ENCODE measurements around the gene FAM135A. TPM values are rescaled to one million over a fixed set of nuclear protein-coding genes. Genes with fewer than 3 reads are reported as not detected.

Gene FAM135A
- total and polyA plus RNA-seq, 9 of the 15 experiments (the other 6 are each of a cell fraction or from before 2014, with no cell fraction given): 7.4 to 32.9 (median 19.2) TPM

DNA sequence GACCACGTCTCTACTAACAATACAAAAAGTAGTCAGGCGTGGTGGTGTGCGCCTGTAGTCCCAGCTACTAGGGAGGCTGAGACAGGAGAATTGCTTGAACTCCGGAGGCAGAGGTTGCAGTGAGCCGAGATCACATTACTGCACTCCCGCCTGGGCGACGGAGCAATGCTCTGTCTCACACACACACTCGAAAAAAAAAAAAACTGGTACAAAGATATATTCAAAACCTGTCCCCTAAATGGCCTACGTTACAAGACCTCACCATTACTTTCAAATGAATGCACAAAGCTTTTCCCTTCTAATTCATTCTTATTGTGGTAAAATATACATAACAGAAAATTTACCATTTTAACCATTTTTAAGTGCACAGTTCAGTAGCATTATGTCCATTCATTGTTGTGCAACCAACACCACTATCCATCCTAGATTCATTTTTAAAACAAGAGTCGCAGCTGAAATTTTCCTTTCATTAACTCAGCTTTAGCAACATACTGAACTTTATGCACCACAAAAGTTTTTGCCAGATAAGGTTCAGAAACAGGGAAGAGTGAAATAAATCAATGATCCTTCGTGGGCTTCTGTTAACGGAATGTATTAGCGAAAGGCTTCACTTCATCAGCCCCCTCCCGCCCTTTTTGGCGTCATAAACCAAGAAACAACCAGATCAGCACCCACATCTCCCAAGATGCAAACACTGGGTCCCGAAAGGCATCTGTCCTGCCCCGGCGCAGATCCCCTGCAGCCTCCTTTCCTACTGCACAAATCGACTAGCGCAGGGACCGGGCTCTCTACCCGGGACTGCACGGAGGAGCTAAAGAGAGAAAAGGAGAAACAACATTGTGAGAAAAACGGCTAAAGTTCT is 825 bp upstream of the FAM135A start (continued):
- TF ChIP-seq, protein P1, sequence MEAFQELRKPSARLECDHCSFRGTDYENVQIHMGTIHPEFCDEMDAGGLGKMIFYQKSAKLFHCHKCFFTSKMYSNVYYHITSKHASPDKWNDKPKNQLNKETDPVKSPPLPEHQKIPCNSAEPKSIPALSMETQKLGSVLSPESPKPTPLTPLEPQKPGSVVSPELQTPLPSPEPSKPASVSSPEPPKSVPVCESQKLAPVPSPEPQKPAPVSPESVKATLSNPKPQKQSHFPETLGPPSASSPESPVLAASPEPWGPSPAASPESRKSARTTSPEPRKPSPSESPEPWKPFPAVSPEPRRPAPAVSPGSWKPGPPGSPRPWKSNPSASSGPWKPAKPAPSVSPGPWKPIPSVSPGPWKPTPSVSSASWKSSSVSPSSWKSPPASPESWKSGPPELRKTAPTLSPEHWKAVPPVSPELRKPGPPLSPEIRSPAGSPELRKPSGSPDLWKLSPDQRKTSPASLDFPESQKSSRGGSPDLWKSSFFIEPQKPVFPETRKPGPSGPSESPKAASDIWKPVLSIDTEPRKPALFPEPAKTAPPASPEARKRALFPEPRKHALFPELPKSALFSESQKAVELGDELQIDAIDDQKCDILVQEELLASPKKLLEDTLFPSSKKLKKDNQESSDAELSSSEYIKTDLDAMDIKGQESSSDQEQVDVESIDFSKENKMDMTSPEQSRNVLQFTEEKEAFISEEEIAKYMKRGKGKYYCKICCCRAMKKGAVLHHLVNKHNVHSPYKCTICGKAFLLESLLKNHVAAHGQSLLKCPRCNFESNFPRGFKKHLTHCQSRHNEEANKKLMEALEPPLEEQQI (IDR thresholded peaks at IDR 0.05): peak; percentile 67; the same call in 1 of the 2 replicates
- TF ChIP-seq CBFA2T2 (conservative IDR thresholded peaks at IDR 0.05) (no peak), TAF7 (tag; IDR thresholded peaks at IDR 0.05) (peak; percentile 82), PYGO2 (tag; IDR thresholded peaks at IDR 0.05) (no peak), ZNF24 (IDR thresholded peaks at IDR 0.05) (0 out of 2 replicates have a peak, but pooled peaks have one; percentile 6), KLF1 (tag; IDR thresholded peaks at IDR 0.05) (no peak), CHD4 (IDR thresholded peaks at IDR 0.05; ENCODE audit: insufficient read depth, insufficient replicate concordance, low read depth, low read length, poor library complexity, severe bottlenecking) (no peak), SIN3A (IDR thresholded peaks at IDR 0.05; ENCODE audit: borderline replicate concordance in 2 of 2, control insufficient read depth in 1 of 2, low read depth in 2 of 2, low read length in 2 of 2) (no peak), EP400 (IDR thresholded peaks at IDR 0.05) (peak; percentile 14; the same call in 1 of the 2 replicates), NBN (IDR thresholded peaks at IDR 0.05; ENCODE audit: low read depth) (peak; percentile 30; the same call in 1 of the 2 replicates), TSC22D4 (tag; IDR thresholded peaks at IDR 0.05) (no peak), JUND (IDR thresholded peaks at IDR 0.05; ENCODE audit: borderline replicate concordance, low read depth, low read length) (no peak), JUND (tag; IDR thresholded peaks at IDR 0.05; ENCODE audit: borderline replicate concordance, low read depth, low read length) (no peak), CEBPB (tag; IDR thresholded peaks at IDR 0.05) (peak; percentile 71), TEAD1 (CRISPR knock-in tag; IDR thresholded peaks at IDR 0.05) (0 out of 4 replicates have a peak, but pooled peaks of 1 of the 2 experiments have one; percentile 18), ZNF311 (CRISPR knock-in tag; IDR thresholded peaks at IDR 0.05) (no peak), HNRNPUL1 (IDR thresholded peaks at IDR 0.05; ENCODE audit: low read length) (no peak), HSF4 (CRISPR knock-in tag; IDR thresholded peaks at IDR 0.05; ENCODE audit: borderline replicate concordance) (no peak), KLF16 (IDR thresholded peaks at IDR 0.05) (no peak)
- TF ChIP-seq, protein P2, sequence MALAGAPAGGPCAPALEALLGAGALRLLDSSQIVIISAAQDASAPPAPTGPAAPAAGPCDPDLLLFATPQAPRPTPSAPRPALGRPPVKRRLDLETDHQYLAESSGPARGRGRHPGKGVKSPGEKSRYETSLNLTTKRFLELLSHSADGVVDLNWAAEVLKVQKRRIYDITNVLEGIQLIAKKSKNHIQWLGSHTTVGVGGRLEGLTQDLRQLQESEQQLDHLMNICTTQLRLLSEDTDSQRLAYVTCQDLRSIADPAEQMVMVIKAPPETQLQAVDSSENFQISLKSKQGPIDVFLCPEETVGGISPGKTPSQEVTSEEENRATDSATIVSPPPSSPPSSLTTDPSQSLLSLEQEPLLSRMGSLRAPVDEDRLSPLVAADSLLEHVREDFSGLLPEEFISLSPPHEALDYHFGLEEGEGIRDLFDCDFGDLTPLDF (CRISPR knock-in tag; IDR thresholded peaks at IDR 0.05): 0 out of 2 replicates have a peak, but pooled peaks have one; percentile 46
- TF ChIP-seq, protein P3, sequence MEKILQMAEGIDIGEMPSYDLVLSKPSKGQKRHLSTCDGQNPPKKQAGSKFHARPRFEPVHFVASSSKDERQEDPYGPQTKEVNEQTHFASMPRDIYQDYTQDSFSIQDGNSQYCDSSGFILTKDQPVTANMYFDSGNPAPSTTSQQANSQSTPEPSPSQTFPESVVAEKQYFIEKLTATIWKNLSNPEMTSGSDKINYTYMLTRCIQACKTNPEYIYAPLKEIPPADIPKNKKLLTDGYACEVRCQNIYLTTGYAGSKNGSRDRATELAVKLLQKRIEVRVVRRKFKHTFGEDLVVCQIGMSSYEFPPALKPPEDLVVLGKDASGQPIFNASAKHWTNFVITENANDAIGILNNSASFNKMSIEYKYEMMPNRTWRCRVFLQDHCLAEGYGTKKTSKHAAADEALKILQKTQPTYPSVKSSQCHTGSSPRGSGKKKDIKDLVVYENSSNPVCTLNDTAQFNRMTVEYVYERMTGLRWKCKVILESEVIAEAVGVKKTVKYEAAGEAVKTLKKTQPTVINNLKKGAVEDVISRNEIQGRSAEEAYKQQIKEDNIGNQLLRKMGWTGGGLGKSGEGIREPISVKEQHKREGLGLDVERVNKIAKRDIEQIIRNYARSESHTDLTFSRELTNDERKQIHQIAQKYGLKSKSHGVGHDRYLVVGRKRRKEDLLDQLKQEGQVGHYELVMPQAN (IDR thresholded peaks at IDR 0.05; ENCODE audit: borderline replicate concordance): peak; percentile 61; the same call in 1 of the 2 replicates
- TF ChIP-seq, protein P4, sequence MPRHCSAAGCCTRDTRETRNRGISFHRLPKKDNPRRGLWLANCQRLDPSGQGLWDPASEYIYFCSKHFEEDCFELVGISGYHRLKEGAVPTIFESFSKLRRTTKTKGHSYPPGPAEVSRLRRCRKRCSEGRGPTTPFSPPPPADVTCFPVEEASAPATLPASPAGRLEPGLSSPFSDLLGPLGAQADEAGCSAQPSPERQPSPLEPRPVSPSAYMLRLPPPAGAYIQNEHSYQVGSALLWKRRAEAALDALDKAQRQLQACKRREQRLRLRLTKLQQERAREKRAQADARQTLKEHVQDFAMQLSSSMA (CRISPR knock-in tag; IDR thresholded peaks at IDR 0.05): 0 out of 2 replicates have a peak, but pooled peaks have one; percentile 25
